Measurements from ENCODE around the gene ETV4.

DNA sequence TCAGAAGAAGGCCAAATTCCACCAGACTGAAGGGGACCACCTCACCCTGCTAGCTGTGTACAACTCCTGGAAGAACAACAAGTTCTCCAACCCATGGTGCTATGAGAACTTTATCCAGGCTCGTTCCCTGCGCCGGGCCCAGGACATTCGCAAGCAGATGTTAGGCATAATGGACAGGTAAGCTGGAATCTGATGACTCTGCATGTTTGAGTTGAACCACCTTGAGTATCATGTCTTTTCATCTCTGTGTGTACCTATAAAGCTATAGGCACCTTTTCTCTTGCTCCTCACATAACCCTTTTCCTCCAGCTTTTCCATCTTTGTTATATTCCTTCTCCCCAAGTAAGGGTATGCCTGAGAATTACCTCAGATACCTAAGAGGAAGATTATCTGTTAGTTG lies 24.8 kb downstream of the ETV4 start:
- TF ChIP-seq, protein P1, sequence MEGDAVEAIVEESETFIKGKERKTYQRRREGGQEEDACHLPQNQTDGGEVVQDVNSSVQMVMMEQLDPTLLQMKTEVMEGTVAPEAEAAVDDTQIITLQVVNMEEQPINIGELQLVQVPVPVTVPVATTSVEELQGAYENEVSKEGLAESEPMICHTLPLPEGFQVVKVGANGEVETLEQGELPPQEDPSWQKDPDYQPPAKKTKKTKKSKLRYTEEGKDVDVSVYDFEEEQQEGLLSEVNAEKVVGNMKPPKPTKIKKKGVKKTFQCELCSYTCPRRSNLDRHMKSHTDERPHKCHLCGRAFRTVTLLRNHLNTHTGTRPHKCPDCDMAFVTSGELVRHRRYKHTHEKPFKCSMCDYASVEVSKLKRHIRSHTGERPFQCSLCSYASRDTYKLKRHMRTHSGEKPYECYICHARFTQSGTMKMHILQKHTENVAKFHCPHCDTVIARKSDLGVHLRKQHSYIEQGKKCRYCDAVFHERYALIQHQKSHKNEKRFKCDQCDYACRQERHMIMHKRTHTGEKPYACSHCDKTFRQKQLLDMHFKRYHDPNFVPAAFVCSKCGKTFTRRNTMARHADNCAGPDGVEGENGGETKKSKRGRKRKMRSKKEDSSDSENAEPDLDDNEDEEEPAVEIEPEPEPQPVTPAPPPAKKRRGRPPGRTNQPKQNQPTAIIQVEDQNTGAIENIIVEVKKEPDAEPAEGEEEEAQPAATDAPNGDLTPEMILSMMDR (IDR thresholded peaks at IDR 0.05) = no peak
- TF ChIP-seq, protein P2, sequence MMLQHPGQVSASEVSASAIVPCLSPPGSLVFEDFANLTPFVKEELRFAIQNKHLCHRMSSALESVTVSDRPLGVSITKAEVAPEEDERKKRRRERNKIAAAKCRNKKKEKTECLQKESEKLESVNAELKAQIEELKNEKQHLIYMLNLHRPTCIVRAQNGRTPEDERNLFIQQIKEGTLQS (CRISPR knock-in tag; conservative IDR thresholded peaks at IDR 0.05) = no peak
- TF ChIP-seq, protein P3, sequence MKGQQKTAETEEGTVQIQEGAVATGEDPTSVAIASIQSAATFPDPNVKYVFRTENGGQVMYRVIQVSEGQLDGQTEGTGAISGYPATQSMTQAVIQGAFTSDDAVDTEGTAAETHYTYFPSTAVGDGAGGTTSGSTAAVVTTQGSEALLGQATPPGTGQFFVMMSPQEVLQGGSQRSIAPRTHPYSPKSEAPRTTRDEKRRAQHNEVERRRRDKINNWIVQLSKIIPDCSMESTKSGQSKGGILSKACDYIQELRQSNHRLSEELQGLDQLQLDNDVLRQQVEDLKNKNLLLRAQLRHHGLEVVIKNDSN (CRISPR knock-in tag; IDR thresholded peaks at IDR 0.05) = no peak
- TF ChIP-seq ESRRA (CRISPR knock-in tag; IDR thresholded peaks at IDR 0.05; ENCODE audit: borderline replicate concordance) = no peak
- TF ChIP-seq CREB1 (CRISPR knock-in tag; IDR thresholded peaks at IDR 0.05) = no peak
- no peak for TF ChIP-seq ZNF396 (CRISPR knock-in tag; IDR thresholded peaks at IDR 0.05; ENCODE audit: borderline replicate concordance)
- TF ChIP-seq, protein P4, sequence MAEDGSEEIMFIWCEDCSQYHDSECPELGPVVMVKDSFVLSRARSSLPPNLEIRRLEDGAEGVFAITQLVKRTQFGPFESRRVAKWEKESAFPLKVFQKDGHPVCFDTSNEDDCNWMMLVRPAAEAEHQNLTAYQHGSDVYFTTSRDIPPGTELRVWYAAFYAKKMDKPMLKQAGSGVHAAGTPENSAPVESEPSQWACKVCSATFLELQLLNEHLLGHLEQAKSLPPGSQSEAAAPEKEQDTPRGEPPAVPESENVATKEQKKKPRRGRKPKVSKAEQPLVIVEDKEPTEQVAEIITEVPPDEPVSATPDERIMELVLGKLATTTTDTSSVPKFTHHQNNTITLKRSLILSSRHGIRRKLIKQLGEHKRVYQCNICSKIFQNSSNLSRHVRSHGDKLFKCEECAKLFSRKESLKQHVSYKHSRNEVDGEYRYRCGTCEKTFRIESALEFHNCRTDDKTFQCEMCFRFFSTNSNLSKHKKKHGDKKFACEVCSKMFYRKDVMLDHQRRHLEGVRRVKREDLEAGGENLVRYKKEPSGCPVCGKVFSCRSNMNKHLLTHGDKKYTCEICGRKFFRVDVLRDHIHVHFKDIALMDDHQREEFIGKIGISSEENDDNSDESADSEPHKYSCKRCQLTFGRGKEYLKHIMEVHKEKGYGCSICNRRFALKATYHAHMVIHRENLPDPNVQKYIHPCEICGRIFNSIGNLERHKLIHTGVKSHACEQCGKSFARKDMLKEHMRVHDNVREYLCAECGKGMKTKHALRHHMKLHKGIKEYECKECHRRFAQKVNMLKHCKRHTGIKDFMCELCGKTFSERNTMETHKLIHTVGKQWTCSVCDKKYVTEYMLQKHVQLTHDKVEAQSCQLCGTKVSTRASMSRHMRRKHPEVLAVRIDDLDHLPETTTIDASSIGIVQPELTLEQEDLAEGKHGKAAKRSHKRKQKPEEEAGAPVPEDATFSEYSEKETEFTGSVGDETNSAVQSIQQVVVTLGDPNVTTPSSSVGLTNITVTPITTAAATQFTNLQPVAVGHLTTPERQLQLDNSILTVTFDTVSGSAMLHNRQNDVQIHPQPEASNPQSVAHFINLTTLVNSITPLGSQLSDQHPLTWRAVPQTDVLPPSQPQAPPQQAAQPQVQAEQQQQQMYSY (CRISPR knock-in tag; IDR thresholded peaks at IDR 0.05) = no peak
- TF ChIP-seq GABPB1 (CRISPR knock-in tag; IDR thresholded peaks at IDR 0.05) = no peak
- TF ChIP-seq NR2C2 (CRISPR knock-in tag; IDR thresholded peaks at IDR 0.05) = no peak
- TF ChIP-seq, protein P5, sequence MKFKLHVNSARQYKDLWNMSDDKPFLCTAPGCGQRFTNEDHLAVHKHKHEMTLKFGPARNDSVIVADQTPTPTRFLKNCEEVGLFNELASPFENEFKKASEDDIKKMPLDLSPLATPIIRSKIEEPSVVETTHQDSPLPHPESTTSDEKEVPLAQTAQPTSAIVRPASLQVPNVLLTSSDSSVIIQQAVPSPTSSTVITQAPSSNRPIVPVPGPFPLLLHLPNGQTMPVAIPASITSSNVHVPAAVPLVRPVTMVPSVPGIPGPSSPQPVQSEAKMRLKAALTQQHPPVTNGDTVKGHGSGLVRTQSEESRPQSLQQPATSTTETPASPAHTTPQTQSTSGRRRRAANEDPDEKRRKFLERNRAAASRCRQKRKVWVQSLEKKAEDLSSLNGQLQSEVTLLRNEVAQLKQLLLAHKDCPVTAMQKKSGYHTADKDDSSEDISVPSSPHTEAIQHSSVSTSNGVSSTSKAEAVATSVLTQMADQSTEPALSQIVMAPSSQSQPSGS (CRISPR knock-in tag; IDR thresholded peaks at IDR 0.05; ENCODE audit: borderline replicate concordance, low read depth) = no peak
- TF ChIP-seq KAT7 (CRISPR knock-in tag; IDR thresholded peaks at IDR 0.05; ENCODE audit: borderline replicate concordance) = no peak
